Type B pancreatic cell (in vitro differentiated cells): ENCODE data around the gene CABP7. TPM values are rescaled to one million over a fixed set of nuclear protein-coding genes. Genes with fewer than 3 reads are reported as not detected.
A peak's percentile ranks its signal among the peaks of the same experiment; 100 is the strongest.

Experiments used
- DNase-seq: peaks from one replicate; pipeline ENCODE4 v3.0.0; 2021; ENCODE audit warnings: mixed read lengths; ENCODE audit not compliant: unreplicated experiment; ENCODE audit errors: extremely low spot score
- H3K27ac Mint-ChIP-seq: 2 replicates; pipeline ENCODE4 v1.8.0; 2021; ENCODE audit warnings: mild to moderate bottlenecking, mixed read lengths
- H3K27me3 Mint-ChIP-seq: 2 replicates; pipeline ENCODE4 v1.8.0; 2021; ENCODE audit warnings: mixed read lengths
- H3K36me3 Mint-ChIP-seq: 2 replicates; pipeline ENCODE4 v1.8.0; 2021; ENCODE audit warnings: mixed read lengths
- H3K4me1 Mint-ChIP-seq: one replicate; pipeline ENCODE4 v1.8.0; 2021; ENCODE audit warnings: mixed read lengths; ENCODE audit not compliant: unreplicated experiment
- H3K4me3 Mint-ChIP-seq: 2 replicates; pipeline ENCODE4 v1.8.0; 2021; ENCODE audit warnings: mild to moderate bottlenecking, mixed read lengths
- H3K9me3 Mint-ChIP-seq: 2 replicates; pipeline ENCODE4 v1.8.0; 2021; ENCODE audit warnings: mixed read lengths
- CTCF ChIP-seq: fragments of 200-600 bp; sonication (generic); conservative IDR thresholded peaks from 2 replicates; pipeline ENCODE4 v1.5.0; 2021; ENCODE audit warnings: antibody characterized with exemption, mild to moderate bottlenecking
- total RNA-seq: library from RNA; stranded (reverse); gene quantifications from 2 replicates; pipeline ENCODE4 v1.2.1, GENCODE V29; 2021; ENCODE audit warnings: low replicate concordance

CABP7 gene
- total RNA-seq, 1 donor from 2014 or later = 1.7 TPM

DNA sequence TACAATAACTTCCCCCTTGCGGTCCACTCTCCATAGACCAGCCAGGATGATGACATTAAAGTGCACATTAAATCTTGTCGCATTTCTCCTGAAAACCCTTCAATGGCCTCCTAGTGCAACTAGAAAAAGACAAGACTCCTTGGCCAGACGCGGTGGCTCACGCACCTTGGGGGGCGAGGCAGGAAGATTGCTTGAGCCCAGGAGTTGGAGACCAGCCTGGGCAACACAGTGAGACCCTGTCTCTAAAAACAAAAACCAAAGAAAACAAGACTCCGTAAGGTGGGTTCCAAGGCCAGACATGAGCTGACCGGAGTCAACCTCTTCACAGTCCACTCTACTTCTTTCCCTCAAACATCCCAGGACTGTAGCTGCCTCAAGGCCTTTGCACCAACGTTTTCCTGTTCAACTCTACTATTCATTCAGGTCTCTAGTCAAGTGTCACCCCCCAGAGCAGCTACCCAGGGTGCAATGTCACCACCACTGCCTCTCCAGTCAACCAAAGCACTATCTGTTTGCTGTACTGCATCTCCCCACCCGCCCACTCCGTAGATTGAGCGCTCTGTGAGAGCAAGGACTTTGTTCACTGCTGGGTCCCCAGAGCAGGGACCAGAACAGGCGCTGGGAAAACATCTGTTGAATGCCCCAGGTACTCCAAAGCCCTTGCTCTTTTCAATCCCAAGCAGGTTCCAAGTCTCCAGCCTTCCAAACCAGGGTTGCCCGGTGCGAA lies 46.3 kb downstream of the CABP7 start:
- no peak for DNase-seq
- peaks cover 19% of the 10 kb centered on the region for H3K36me3 Mint-ChIP-seq
- peak overlapping the region; percentile 100 for H3K4me3 Mint-ChIP-seq
- peaks cover 4% of the 10 kb centered on the region for H3K9me3 Mint-ChIP-seq
- no peak for TF ChIP-seq CTCF
- H3K27ac Mint-ChIP-seq = peak overlapping the region; percentile 96
- peaks cover 14% of the 10 kb centered on the region for H3K4me1 Mint-ChIP-seq
- no peaks in the 10 kb centered on the region for H3K27me3 Mint-ChIP-seq

- Mint-ChIP-seq H3K27me3 (no peaks in the 10 kb centered on the region), H3K9me3 (peaks cover 4% of the 10 kb centered on the region), H3K4me1 (peaks cover 14% of the 10 kb centered on the region), H3K36me3 (peaks cover 19% of the 10 kb centered on the region), H3K27ac (peak within 1 kb of the TSS; percentile 96), H3K4me3 (peak within 1 kb of the TSS; percentile 100)
- peak; percentile 93 for DNase-seq
- TF ChIP-seq CTCF = no peak
These were observed 46.9 kb downstream of the CABP7 start, which contains the start of gene ZMAT5 for GRCh38 chr22:29766632-29767170. ZMAT5 (minus strand) TSS chr22:29767007; CDS start chr22:29748544, 18,463 bp downstream.

- Mint-ChIP-seq H3K36me3 (peaks cover 22% of the 10 kb centered on the region), H3K9me3 (peaks cover 4% of the 10 kb centered on the region), H3K27me3 (no peaks in the 10 kb centered on the region), H3K4me1 (peaks cover 14% of the 10 kb centered on the region), H3K4me3 (peak within 1 kb of the TSS; percentile 100), H3K27ac (peak within 1 kb of the TSS; percentile 96)
- TF ChIP-seq CTCF = no peak
- DNase-seq = peak; percentile 92
These were observed 47.6 kb downstream of the CABP7 start, which contains the start of gene UQCR10 for GRCh38 chr22:29767171-29768051. UQCR10 (plus strand) TSS chr22:29767369; CDS start chr22:29767399, 30 bp downstream.

GRCh38 chr22:29768052-29768693 lies 48.4 kb downstream of the CABP7 start:
- peaks cover 23% of the 10 kb centered on the region for H3K36me3 Mint-ChIP-seq
- H3K27ac Mint-ChIP-seq = peak overlapping the region; percentile 96
- TF ChIP-seq CTCF = no peak
- H3K4me1 Mint-ChIP-seq = peaks cover 14% of the 10 kb centered on the region
- H3K4me3 Mint-ChIP-seq = peak overlapping the region; percentile 100
- no peaks in the 10 kb centered on the region for H3K27me3 Mint-ChIP-seq
- H3K9me3 Mint-ChIP-seq = peaks cover 4% of the 10 kb centered on the region
- DNase-seq = no peak

GRCh38 chr22:29769723-29770321 lies 50.0 kb downstream of the CABP7 start:
- no peaks in the 10 kb centered on the region for H3K27me3 Mint-ChIP-seq
- DNase-seq = no peak
- peaks cover 23% of the 10 kb centered on the region for H3K36me3 Mint-ChIP-seq
- H3K4me3 Mint-ChIP-seq = peak overlapping the region; percentile 70
- H3K27ac Mint-ChIP-seq = no peak overlapping the region
- peaks cover 4% of the 10 kb centered on the region for H3K9me3 Mint-ChIP-seq
- peaks cover 14% of the 10 kb centered on the region for H3K4me1 Mint-ChIP-seq
- no peak for TF ChIP-seq CTCF
